HepG2 (cell line): ENCODE measurements around the gene SLIT3. TPM values are rescaled to one million over a fixed set of nuclear protein-coding genes. Genes with fewer than 3 reads are reported as not detected.

Experiments used
- CHCHD3 ChIP-seq: sonication (generic); formaldehyde crosslinking; IDR thresholded peaks from 2 replicates; pipeline ENCODE4 v1.8.0; 2022; ENCODE audit warnings: mild to moderate bottlenecking, missing genetic modification reagents, moderate library complexity
- CREB3 ChIP-seq: sonication (generic); formaldehyde crosslinking; IDR thresholded peaks from 2 replicates; pipeline ENCODE4 v1.5.0; 2020; ENCODE audit warnings: missing genetic modification reagents
- FOXA3 ChIP-seq: IDR thresholded peaks from 2 replicates; pipeline ENCODE4 v1.6.1; 2016; ENCODE audit warnings: missing genetic modification reagents, missing compliant biosample characterization
- HDAC6 ChIP-seq: fragments of 200-600 bp; sonication (generic); IDR thresholded peaks from 2 replicates; pipeline ENCODE4 v1.7.0; 2017; ENCODE audit warnings: mild to moderate bottlenecking, antibody characterized with exemption, low read length, low read depth
- IRF1 ChIP-seq: sonication (generic); formaldehyde crosslinking; IDR thresholded peaks from 2 replicates; pipeline ENCODE4 v1.4.0; 2020; ENCODE audit warnings: low read depth, mild to moderate bottlenecking, missing genetic modification reagents
- POLR2AphosphoS5 ChIP-seq: IDR thresholded peaks from 2 replicates; pipeline ENCODE4 v1.6.1; 2012; ENCODE audit warnings: low read depth, low read length
- RNF219 ChIP-seq: sonication (generic); formaldehyde crosslinking; IDR thresholded peaks from 2 replicates; pipeline ENCODE4 v1.5.0; 2020; ENCODE audit warnings: mild to moderate bottlenecking, missing genetic modification reagents
- SCMH1 ChIP-seq: sonication (generic); formaldehyde crosslinking; IDR thresholded peaks from 2 replicates; pipeline ENCODE4 v1.9.0; 2021; ENCODE audit warnings: missing genetic modification reagents, mild to moderate bottlenecking, borderline replicate concordance
- SKI ChIP-seq: fragments of 450-650 bp; IDR thresholded peaks from one replicate; pipeline ENCODE4 v1.6.1; 2018; ENCODE audit warnings: mild to moderate bottlenecking; ENCODE audit not compliant: partially characterized antibody
- SMAD9 ChIP-seq: sonication (generic); formaldehyde crosslinking; IDR thresholded peaks from 2 replicates; pipeline ENCODE4 v1.5.1; 2020; ENCODE audit warnings: mild to moderate bottlenecking, missing genetic modification reagents
- TFAP4 ChIP-seq: sonication (generic); IDR thresholded peaks from 2 replicates; pipeline ENCODE4 v1.6.1; 2016; ENCODE audit warnings: low read depth, borderline replicate concordance
- USF2 ChIP-seq, 2 experiments: sonication (generic) in 1 of 2; formaldehyde crosslinking in 1 of 2; IDR thresholded peaks; 2 replicates each; pipeline versions ENCODE4 v1.5.1 to v1.6.1; 2011 to 2020; ENCODE audit warnings: borderline replicate concordance in 1 of 2, low read depth in 1 of 2, low read length in 1 of 2, mild to moderate bottlenecking in 1 of 2, missing genetic modification reagents in 1 of 2, moderate library complexity in 1 of 2
- ZBTB1 ChIP-seq: sonication (generic); formaldehyde crosslinking; IDR thresholded peaks from 2 replicates; pipeline ENCODE4 v1.4.0; 2020; ENCODE audit warnings: missing genetic modification reagents, borderline replicate concordance
- ZNF10 ChIP-seq: sonication (generic); formaldehyde crosslinking; IDR thresholded peaks from 2 replicates; pipeline ENCODE4 v1.4.0; 2020; ENCODE audit warnings: mild to moderate bottlenecking, low read depth, missing genetic modification reagents, borderline replicate concordance
- ZNF136 ChIP-seq: sonication (generic); formaldehyde crosslinking; IDR thresholded peaks from 2 replicates; pipeline ENCODE4 v1.8.1; 2022; ENCODE audit warnings: low read depth, mild to moderate bottlenecking, moderate library complexity, missing genetic modification reagents
- ZNF143 ChIP-seq: sonication (generic); formaldehyde crosslinking; IDR thresholded peaks from 2 replicates; pipeline ENCODE4 v1.4.0; 2020; ENCODE audit warnings: missing genetic modification reagents
- ZNF280D ChIP-seq: sonication (generic); formaldehyde crosslinking; IDR thresholded peaks from 2 replicates; pipeline ENCODE4 v1.5.1; 2020; ENCODE audit warnings: mild to moderate bottlenecking, missing genetic modification reagents
- ZNF451 ChIP-seq: sonication (generic); formaldehyde crosslinking; IDR thresholded peaks from 2 replicates; pipeline ENCODE4 v1.5.0; 2020; ENCODE audit warnings: mild to moderate bottlenecking, missing genetic modification reagents
- ZNF570 ChIP-seq: sonication (generic); formaldehyde crosslinking; IDR thresholded peaks from 2 replicates; pipeline ENCODE4 v1.4.0; 2020; ENCODE audit warnings: mild to moderate bottlenecking, missing genetic modification reagents, borderline replicate concordance
- polyA plus RNA-seq, 8 experiments: library from polyadenylated mRNA; depleted of rRNA in 3 of 8; stranded (reverse) in 7 of 8; unstranded in 1 of 8; fragments of >200 nt; fragmentation: Illumina TruSeq in 4 of 8; extraction: Trizol in 4 of 8; gene quantifications; 2 replicates each; pipeline versions ENCODE4 v1.2.1 to v1.2.3, GENCODE V29; 2011 to 2016; ENCODE audit warnings: low read depth in 4 of 8, missing spikeins in 1 of 8, mixed read lengths in 1 of 8; ENCODE audit not compliant: insufficient read depth in 1 of 8
- total RNA-seq, 5 experiments: library from RNA; depleted of rRNA; stranded (reverse); fragments of >200 nt; fragmentation: Illumina TruSeq; extraction: Trizol; gene quantifications; 2 replicates each; pipeline ENCODE4 v1.2.3, GENCODE V29; 2016; ENCODE audit warnings: low read depth in 1 of 5

The SLIT3 gene
- total and polyA plus RNA-seq, 2 of the 13 experiments (the other 11 are each of a cell fraction or from before 2014, with no cell fraction given): not detected

GRCh38 chr5:168624850-168625364, 676.0 kb downstream of the SLIT3 start (continued):
- TF ChIP-seq FOXA3 (CRISPR knock-in tag) (peak; percentile 96), TFAP4 (no peak), ZNF136 (no peak), CHCHD3 (no peak), USF2 (IDR thresholded peaks at IDR 0.05; ENCODE audit: low read depth, low read length) (no peak), USF2 (CRISPR knock-in tag; IDR thresholded peaks at IDR 0.05; ENCODE audit: borderline replicate concordance) (no peak), SKI (peak; percentile 49), SMAD9 (CRISPR knock-in tag) (no peak), CREB3 (no peak), ZNF451 (CRISPR knock-in tag) (no peak), SCMH1 (CRISPR knock-in tag) (no peak), RNF219 (CRISPR knock-in tag) (0 out of 2 replicates have a peak, but pooled peaks have one; percentile 68), HDAC6 (no peak), POLR2AphosphoS5 (no peak), ZBTB1 (CRISPR knock-in tag) (no peak), IRF1 (no peak), ZNF570 (CRISPR knock-in tag) (no peak), ZNF10 (CRISPR knock-in tag) (no peak), ZNF280D (peak; percentile 29; the same call in 1 of the 2 replicates), ZNF143 (CRISPR knock-in tag) (no peak)
